Stimulated activated CD8-positive, alpha-beta memory T cell treated with anti-CD3 and anti-CD28 coated beads, Interleukin-15, amount 100 ng/mL, for 1 hour (primary cell): ENCODE results near the gene ITPK1.

Experiments
- DNase-seq: peaks from one replicate; pipeline ENCODE4 v3.0.0-alpha.2; 2020; ENCODE audit warnings: low read depth

Gene ITPK1

DNA sequence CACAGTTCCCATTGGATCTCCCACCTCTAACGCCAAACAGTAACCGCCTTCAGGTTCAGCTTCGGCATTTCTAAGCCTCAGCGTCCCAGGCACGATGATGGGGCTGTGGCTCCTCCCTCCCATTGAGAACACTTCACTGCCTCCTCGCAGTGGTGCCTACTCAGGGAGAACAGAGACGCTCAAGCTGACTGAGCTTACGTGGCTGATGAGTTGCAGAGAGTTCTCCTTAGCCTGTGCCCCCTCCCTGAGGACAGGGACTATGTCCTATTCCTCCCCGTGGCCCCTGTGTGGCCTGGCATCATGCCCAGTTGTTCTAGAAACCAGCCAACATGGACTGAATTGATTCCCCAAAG lies 87.0 kb downstream of the ITPK1 start:
- no peak for DNase-seq

DNA sequence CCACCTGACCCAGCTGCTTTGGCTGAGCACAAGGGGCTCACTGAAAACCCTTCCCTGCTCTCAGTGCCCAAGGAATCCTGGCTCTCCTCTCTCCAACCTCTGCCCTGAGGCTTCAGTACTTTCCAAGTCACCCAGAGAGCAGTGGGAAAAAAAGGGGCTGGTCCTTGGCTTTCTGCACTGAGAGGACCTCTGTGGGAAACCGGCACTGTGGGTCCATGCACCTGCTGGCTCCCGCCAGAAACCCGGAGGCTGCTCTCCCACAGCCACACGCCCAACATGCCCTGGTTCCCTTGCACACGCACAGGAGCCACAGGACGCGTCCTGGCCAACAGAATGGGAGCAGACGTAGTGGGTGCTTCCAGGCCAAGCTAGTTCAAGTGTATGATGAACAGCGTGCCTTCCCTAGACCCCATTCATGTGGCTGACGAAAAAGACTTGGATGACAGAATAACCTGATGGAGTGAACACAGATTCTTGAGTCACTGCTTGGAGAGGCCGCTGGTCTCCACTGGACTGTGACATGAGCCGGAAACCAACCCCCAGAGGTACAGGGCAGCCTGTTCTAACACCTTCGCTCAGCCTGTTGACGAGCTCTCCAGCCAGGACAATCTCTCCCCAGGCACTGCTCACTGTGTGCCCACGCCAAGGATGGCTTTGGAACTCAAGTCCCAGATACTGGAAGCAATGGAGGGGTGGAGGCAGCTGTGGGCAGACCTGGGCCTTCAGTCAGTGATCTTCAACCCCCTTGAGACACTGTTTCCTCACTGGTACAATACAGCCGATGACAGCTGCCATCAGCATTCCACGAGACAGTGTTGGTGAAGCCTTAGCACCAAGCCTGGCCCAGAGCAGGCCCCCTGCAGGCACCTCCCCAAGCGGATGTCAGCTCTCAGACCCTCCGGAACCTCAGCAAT lies 87.7 kb downstream of the ITPK1 start:
- no peak for DNase-seq

DNA sequence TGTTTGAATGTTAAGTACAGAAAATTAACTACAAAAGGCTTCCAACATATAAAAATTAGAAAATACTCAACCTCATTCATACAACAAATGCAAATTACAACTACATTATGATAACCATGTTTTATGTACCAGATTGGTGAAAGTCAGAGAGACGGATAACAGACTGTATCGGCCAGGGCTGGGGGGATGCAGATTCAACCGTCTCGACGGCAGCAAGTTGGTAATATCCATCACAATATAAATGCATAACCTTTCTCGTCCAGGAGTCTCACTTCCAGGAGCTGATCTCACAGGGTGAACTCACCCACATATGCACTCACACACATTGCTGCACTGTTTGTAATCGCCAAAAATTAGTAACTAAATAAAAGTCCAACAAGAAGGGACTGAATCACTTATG lies 89.4 kb downstream of the ITPK1 start:
- no peak for DNase-seq

DNA sequence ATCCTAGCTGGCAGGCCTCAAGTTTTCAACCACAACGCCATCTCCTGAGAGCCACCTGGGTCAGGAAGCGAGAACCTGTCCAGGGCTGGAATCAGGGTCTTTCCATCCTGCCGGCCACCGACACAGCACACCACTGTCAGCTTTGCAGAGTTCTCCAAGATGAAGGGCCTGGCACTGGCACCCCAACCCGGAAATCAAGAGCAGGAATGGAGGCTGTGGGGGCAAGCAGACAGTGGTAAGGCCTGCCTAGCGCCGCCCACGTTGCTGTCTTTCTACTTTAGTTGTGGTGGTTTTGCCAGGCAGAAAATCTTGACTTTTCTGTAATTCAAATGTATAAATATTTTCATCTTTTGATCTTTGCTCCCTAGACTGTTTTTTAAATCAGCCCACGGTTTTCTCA lies 90.7 kb downstream of the ITPK1 start:
- no peak for DNase-seq

DNA sequence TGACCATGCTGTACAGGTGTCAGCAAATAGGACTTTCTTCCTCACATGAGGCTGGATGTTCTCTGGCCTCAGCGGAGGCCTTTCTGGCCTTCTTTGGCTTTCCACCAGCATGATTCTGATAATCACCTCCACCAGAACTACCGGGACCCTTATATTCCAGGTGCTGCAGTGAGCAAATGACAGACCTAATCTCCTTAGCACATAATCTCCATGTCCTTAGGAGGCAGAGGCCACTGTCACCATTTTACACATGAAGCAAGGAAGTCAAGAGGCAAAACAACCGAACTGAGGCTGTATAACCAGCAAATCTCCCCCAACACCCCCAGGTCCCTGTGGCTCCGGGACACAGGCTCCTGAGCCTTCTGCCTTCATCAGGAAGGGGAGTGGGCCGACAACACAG lies 91.2 kb downstream of the ITPK1 start:
- no peak for DNase-seq

DNA sequence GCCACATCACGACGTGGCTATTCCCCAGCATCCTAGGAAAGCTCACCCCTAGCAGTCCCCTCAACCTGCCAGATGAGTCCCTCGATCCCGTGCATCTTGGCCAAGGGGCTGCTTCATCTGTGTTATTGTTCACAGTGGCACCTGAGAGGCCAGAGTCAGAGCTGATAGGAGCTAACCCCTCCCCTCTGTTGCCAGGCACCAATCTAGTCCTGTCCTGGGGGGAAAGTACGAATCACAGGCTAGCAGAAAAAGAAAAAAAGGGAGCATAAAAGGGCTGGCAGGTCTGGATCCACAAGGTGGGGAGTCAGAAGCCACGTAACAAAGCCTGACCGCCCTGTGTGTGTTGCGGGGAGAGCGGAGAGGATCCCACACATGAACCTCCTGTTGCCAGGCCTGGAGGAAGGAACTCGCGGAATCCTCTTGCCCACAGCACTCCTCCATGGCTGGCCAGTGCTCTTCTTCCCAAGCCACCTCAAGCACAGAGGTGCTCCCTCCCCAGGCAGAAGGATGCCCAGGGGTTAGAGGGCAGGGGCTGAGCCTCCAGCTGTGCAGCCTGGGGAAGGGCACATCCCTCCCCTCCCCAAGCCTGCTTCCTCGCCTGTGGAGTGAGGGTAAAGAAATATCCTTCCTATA lies 91.8 kb downstream of the ITPK1 start:
- no peak for DNase-seq

DNA sequence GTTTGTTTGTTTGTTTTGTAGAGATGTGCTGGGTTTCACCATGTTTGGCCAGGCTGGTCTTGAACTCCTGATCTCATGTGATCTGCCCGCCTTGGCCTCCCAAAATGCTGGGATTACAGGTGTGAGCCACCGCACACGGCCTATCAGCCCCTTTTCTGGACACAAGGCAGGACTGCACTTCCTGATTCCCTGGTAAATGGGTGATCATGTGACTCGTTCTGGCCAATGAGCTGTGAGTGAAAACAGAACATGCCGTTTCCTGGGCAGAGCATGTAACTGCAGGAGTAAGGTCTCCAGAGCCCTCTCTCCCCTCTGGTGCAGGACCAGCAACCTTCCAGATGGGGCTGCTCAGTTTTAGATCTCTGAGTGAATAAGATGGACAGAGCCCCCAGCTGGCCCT lies 92.7 kb downstream of the ITPK1 start:
- DNase-seq = no peak

DNA sequence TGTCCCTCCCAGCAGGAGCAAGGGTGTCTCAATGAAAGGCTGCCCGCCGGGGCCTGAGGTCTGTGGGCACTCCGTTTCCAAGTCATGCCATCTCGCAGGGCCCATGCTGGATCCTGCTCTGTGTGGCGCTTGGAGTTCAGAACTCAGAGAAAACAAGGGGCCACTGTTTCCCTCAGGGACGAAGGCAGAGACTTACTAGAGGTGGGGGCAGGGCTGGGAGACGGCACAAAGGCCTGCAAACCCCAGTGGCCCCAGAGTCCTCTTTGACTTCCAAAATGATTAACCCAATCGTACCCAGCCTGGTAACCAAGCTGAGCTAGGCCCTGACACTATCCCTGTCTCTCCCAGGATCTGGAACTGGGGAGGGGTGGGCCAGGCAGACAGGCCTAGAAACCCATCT lies 95.8 kb downstream of the ITPK1 start:
- DNase-seq = no peak

DNA sequence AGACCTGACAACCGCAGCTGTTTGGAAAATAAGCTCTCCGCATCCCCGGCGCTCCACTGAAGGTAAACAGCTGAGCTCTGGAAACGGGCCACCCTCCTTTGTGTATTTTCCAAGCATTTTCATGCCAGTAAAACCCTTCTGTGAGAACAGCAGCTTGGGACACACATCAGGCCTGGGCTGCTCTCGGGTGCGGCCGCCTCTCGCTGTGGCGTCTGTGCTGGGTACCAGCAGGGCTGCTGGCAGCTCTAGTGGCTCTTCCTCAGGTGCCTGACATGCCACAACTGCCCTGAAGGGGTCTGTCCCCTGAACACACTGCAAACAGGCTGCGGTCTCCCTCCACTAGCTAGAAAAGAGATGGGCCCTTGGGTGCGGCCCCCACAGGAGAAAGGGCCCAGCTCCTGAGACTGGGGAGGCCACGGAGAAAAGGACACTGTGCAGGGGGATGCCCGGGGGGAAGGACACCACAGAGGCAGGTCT lies 96.3 kb downstream of the ITPK1 start:
- no peak for DNase-seq

DNA sequence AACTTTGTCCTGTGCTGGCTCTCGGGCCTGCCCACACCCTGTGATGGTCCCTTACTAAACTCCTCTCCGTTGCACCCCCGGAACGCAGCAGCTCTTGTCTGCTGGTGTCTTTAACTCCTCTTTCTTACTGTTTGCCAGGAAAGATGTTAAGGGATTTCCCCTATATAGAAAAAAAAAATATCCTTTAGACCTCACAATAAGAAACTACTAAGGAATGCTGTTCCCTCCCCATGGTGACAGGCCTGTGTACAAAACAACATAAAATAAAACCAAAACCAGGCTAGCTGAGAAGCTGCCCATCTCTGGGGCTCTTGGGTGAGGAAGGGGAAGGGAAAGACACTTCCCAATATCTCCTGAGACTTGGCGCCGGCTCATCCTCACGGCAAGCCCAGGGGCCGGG lies 97.4 kb downstream of the ITPK1 start:
- DNase-seq = no peak

DNA sequence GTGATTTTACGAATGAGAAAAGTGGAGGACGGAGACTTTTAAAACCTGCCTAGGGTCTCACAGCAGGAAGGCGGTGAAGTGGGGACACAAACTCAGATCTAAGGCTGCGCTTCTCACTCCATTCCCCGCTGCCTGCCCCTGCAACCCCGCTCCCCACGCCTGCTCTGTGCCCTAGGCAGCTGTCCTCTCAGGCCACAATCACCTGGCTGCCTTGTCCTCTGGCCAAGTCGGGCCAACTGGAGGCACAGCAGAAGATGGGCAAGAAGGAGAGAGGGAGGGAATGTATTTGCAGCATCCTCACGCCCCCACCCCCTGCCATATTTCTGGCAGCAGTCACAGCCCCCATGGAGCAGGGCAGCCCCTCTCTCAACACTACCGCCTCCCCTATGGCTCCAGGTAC lies 97.8 kb downstream of the ITPK1 start:
- DNase-seq = no peak

DNA sequence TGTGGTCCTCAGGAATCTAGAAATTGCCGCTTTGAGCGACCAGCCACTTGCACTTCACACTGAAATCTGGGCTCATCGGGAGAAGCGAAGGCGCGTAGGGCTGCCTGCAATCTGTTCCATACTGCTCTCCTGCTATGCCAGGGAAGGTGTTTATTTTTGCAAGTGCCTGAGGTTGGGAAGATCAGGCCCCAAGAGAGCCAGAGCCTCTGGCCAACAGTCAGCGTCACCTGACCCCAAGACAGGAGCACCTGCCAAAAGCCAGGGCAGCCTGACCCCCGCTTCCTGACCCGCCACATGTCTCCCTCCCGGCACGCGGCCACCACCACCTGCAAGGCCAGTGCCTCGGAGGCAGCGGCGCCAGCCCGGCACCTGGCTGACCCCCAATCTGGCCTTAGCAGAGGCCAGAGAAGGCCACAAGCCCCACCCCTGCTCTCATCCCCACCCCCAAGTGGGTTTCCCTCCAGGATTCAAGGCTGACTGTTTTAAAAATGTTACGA lies 98.4 kb downstream of the ITPK1 start:
- DNase-seq = no peak

DNA sequence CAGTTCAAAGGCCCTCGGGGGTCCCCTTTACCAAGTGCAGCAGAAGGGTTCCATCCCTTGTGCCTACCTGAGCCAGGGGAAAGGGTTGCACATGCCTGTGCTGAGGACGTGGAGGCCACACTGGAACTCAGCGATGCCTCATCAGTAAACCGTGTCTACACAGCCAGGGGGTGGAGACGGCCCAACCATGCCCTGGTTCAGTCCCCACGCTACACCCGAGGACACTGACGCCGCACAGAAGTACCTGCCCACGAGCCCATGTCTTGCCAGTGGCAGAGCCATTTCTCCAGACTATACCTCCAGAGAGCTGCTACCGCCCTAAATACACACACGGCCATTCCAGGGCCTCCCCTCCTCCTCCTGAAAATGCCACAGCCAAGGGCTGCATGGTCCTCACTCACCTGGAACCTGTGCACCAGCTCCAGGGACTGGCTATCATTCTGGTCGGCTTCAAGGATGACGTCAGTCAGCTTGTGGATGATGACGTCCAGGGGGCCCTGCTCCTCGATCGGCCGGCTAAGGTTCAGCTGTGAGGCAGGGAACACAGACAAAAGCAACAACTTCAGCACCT lies 99.4 kb downstream of the ITPK1 start:
- no peak for DNase-seq

DNA sequence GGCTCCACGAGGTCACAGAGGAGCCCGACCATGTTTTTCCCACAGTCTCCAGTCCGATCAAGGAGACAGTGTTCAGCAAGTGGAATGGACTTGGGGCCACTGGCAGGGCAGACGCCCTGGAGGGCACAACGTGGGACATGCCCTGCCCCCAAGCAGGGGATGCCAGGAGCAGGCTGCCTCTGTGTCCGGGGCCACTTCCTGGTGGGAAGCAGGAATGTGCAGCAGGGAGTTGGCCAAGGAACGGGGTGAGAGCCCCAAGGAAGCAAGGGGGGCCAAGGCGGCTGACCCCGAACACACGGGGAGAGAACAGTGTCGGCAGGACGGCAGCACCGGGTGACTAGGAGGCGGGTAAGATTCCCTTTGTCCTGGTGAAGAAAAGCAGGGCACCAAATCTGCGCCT lies 100.2 kb downstream of the ITPK1 start:
- no peak for DNase-seq

DNA sequence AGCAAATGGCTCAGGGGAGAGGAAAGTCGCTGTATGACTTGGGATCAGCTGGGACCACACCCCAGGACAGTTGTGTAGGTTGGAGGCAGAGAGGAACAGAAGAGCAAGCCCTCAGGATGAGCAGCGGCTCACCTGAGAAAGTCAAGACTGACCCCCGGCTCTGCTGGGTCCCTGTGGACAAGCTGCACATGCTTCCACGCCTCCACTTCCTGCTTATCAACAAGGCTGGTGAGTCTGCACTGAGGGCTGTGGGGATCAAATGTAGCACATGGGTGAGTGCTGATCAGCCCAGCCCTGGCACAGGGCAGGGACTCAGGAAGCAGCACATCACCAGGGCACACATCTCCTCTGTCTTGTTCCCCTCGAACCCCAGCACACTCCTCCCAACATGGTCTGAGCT lies 100.7 kb downstream of the ITPK1 start:
- no peak for DNase-seq

DNA sequence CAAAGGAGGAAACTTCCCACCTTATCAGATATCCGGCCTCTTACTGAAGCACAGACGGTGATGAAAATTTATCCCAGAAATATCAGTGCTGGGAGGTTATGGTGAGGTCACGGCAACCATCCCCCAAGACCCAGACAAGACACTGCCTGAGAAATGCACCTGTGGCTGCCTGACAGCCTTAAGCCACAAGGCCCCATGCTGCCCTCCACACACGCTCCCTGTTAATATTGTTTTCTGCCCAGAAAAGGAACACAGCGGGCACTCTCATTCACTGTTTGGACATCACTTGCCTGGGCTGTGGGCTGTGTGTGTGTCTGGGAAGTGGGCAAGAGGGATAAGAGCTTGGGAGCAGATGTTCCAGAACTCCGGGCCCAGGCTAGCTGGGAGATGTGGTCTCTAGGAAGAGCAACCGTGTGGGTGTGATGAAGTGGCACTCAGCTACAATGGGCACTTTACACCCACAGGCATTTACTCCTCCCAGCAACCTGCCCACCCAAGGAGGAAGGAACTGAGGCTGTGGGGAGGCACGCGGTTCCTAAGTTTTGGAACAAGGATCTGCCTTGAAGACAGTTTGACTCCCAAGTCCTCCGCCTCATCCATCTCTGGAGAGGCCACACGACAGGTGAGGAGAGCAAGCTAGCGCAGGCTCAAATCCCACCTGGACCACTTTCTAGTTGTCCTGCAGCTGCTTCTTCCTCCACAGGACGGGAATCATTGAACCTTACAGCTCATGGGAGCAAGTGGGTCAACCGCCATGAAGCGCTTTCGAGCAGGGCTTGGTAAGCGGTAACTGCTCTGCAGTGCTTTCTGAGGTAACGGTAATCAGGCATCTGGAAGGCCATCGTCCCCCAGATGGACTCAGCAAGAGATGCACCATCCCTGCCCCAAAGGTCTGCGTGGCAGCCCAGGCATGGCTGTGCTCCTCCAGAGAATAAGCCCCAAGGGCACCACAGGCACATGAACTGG lies 101.4 kb downstream of the ITPK1 start:
- DNase-seq = no peak

DNA sequence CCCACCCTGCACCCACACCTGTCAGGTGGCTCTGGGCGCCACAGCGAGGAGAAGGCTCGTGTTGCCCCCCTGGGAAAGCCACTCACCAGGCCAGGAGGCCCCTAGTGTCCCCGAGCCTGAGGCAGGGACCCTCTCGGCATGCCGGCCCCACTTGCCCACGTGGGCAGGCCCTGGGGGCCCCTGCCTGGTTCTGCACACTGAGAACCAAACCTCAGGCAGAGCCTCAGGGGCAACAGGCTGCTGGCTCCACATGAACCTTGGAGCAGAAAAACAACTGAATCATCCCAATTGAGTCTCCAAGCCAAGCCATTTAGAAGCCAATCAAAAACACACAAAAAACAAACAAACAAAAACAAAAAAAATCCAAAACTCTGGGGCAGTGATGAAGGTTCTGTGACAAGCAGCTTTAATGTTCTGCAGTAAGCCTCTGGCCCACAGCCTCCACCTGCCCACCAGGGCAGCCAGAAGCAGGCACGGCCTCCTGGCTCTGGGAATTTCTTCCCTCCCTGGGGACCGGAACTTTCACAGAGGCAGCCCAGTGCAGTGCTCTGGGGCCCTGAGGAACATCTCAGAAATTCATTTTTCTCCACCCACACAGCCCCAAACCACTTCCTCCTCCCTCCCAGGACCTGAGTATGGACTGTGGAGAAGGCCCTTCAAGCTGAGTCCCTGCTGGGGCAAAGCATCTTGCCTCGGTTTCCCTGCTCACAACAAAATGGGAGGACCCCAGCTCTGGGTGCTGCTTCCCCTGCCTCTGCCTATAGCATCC lies 102.6 kb downstream of the ITPK1 start:
- no peak for DNase-seq

DNA sequence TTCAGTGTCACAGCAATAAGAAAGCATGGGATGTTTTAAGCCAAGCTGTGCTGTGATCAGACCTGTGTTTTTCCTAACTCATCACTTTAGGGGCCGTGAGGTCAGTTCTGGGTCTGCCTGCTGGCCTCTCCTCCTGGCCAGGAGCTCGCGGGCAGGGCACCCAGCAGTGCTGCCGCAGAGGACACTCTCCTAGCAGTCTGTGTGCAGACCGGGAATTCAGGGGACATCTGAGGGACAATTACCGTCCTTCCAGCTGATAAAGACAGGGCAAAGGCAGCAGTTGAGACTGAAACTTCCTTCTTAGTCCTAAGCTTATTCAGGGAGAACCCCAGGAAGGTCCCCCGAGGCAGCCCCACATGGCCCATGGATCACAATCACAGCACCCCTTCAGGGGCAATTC lies 103.2 kb downstream of the ITPK1 start:
- DNase-seq = no peak

DNA sequence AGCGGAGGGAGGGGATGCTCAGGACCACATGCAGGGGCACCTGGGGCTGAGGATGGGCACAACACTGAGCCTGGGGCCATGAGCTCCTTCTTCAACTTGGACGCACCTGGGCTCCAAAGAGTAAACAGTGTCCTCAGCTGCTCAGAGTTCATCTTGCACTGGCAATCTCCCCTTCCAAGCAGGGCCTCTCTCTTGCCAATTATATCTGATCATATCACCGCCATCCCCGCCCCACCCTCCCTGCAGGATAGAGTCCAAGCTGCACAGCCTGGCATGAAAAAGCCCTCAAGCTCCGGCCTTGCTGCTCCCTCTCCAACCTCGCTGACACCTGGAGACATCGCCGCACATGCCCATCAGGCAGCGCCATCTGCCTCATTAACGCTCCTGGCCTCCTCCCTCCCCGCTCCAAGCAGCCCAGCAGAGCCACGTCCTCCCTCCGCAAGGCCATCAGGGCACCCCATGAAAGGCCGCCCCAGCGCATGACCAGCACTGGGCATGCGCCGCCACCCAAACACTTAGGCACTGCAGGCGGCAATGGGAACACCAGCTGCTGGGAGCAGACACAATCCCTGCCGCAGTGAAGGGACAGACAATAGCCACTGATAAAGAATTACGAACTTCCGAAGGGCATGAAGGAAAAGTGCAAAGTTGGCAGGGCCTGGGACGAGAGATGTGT lies 103.9 kb downstream of the ITPK1 start:
- no peak for DNase-seq

DNA sequence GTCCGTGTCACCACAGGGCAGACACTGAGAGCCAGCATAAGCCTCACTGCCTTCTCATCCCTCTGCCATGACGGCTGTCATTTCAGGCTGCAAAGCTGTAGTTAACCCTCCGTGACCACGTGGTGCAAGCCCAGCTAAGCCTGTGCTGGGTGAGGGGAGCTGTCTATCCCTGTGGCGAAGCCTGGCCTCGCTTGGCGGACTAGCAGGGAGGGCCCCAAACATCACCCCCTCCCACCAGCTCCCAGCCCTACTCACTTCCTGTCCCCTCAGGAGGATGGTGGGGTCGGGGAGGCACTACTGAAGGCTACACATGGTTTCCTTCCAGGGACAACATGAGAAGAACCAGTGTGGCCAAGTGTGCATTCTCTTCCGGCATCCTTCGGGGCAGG lies 104.6 kb downstream of the ITPK1 start:
- no peak for DNase-seq
